ELF-1 (cell line): Measurements from ENCODE around the gene PACSIN2.
"Not testable (repeated sequence)": the region's sequence is repeated elsewhere in the genome, so short reads cannot be mapped to it uniquely, and the experiment has no call there.

Source experiments
- DNase-seq: peaks from one replicate; pipeline ENCODE4 v3.0.0-alpha.2; 2016; ENCODE audit warnings: low read depth, low spot score

PACSIN2 gene

GRCh38 chr22:43014869-43015676 lies at the start of gene PACSIN2:
TSS of gene PACSIN2 (minus strand) at chr22:43015149. CDS start at chr22:42912080, 103,069 bp downstream.
- peak; percentile 99 for DNase-seq

- peak; percentile 87 for DNase-seq
These were observed 45.2 kb upstream of the PACSIN2 start for GRCh38 chr22:43060183-43060582.

GRCh38 chr22:43057641-43058040 lies 42.7 kb upstream of the PACSIN2 start:
- no peak for DNase-seq

GRCh38 chr22:43053176-43053575 lies 38.2 kb upstream of the PACSIN2 start:
- peak; percentile 83 for DNase-seq

- DNase-seq = peak; percentile 80
These were observed 36.0 kb upstream of the PACSIN2 start for GRCh38 chr22:43050995-43051394.

- no peak for DNase-seq
These were observed 32.7 kb upstream of the PACSIN2 start for GRCh38 chr22:43047605-43048004.

GRCh38 chr22:43044290-43044712 lies 29.4 kb upstream of the PACSIN2 start:
- DNase-seq = no peak

GRCh38 chr22:43042101-43042780 lies 27.3 kb upstream of the PACSIN2 start:
- DNase-seq = no peak

GRCh38 chr22:43039800-43040199 lies 24.9 kb upstream of the PACSIN2 start:
- DNase-seq = peak; percentile 76

GRCh38 chr22:43038325-43038724 lies 23.4 kb upstream of the PACSIN2 start:
- DNase-seq = peak; percentile 49

- no peak for DNase-seq
These were observed 21.4 kb upstream of the PACSIN2 start for GRCh38 chr22:43036282-43036829.

- DNase-seq = no peak
These were observed 20.3 kb upstream of the PACSIN2 start for GRCh38 chr22:43035250-43035649.

GRCh38 chr22:43031617-43032016 lies 16.7 kb upstream of the PACSIN2 start:
- peak; percentile 82 for DNase-seq

GRCh38 chr22:43018615-43019014 lies 3.7 kb upstream of the PACSIN2 start:
- DNase-seq = no peak

GRCh38 chr22:43017525-43018460 lies 2.8 kb upstream of the PACSIN2 start:
- no peak for DNase-seq

GRCh38 chr22:43016150-43016549 lies 1.2 kb upstream of the PACSIN2 start:
- not testable (repeated sequence) for DNase-seq

- DNase-seq = no peak
These were observed 711 bp upstream of the PACSIN2 start for GRCh38 chr22:43015677-43016042.

- peak; percentile 56 for DNase-seq
These were observed 557 bp downstream of the PACSIN2 start for GRCh38 chr22:43014316-43014868.

- peak; percentile 85 for DNase-seq
These were observed 1.3 kb downstream of the PACSIN2 start for GRCh38 chr22:43013355-43014315.

GRCh38 chr22:43012390-43012789 lies 2.6 kb downstream of the PACSIN2 start:
- DNase-seq = no peak
